SIG-M5 (cell line): Measurements from ENCODE around the gene ABAT.

Experiments
- DNase-seq: peaks from one replicate; lab custom pipeline; 2025; lab: John Stamatoyannopoulos, UW

Gene ABAT

DNA sequence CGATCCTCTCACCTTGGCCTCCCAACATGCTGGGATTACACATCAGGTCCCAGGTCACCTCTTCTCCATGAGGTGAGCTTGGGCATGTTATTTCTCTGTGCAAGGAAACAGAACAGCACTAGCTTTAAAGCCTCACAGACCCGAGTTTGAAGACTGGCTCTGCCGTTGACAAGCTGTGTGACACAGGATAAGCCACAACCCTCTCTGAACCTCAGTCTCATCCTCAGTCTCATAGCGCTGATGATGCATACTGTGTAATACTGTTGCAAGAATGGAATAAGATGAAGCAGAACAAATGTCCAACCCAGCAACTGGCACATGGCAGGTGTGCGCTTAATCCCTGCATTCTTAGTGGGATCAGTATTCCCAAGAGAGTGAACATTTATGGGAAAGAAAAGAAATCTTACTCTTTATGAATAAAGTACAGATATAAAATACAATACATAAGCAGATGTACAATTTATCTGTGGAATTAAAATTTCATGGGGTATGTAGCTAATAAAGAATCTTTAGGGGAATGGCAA lies 43.5 kb downstream of the ABAT start:
- DNase-seq = no peak

DNA sequence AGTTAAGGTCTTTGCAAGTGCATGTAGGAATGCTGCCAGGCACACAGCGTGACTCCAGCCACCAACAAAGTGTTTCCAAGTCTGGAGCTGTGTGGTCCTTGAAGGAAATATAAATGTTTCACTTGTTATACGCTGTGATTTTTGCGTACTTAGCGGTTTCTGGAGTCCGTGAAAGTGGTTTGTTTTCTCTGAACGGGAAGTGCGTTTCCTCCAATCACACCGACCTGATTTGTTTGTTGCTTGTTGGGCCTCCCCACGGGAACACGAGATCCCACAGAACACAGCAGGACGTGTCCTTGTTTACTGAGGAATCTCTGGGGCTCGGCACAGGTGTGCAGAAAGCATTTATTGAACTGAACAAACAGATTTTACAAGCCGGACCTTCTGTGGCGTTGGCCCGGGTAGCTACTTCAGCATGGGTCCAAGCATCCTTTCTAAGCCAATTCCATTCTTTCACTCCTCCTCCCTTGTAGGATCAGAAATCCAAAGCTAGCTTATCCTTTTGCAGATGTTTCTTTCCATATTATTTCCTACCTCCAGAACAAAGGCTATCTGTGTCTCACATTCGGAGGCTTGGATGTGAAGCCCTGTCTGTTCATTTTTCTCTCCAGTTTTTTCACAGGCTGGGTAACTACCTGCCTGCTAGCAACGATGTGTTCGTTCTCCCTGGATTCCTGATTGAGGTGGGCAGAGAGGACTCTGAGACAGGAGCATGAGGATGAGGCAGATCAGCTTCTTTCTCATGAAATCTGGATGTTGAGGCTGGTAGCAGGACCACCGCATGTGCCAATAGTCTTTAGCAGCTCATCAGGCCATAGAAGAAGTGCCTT lies 44.6 kb downstream of the ABAT start:
- DNase-seq = no peak

DNA sequence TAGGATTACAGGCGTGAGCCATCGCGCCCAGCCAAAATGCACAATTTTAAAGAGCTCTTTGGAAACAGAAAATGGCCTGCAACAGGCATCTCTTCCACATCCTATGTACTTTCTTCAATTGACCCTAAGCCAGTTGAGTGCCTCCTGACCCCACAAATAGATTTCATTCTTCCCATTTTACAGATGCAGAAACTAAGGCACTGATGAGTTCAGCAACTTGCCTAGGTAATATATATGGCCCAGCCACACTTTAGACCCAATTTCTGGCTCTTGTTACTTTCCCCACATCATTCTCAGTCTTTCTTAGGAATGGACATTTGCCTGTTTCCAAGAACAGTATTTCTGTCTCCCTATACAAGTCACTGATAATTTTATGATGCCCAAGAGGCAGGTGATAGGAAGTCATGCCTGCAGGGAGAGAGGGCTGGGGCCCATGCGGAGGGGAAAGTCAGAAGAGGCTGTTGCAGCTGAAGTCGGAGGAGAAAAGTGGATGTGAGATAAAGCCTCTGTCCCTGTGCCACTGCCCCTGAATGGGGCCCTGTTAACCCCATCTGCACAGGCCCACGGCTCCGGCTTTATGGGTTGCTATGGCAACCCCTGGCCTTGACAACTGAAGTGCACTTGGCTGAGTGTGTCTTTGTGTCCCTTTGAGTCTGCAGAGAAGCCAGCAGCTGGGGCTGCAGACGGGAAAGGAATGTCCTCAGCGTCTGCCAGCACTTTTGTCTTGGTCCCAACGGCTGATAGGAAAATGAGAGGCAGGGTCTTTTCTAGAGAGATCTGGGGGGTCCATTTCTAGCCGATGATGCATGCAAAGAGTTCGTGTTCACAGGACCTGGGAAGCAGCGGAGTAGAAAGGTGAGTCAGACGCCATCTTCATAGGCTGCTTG lies 45.9 kb downstream of the ABAT start:
- DNase-seq = no peak

DNA sequence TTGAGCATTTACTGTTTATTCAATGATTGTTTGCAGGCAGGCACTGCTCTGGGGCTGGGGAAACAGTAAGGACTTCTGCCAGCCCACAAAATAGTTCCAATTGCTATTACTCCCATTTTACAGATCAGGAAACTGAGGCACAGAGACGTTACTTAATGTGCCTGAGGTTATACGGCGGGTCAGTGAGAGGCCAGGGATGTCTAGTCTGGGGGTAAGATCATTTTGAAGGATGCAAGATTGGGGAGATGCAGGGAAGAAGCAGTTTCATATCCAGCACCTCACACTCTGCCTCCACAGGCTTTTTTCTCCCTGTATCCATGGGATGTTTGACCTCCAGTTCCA lies 46.5 kb downstream of the ABAT start:
- no peak for DNase-seq

DNA sequence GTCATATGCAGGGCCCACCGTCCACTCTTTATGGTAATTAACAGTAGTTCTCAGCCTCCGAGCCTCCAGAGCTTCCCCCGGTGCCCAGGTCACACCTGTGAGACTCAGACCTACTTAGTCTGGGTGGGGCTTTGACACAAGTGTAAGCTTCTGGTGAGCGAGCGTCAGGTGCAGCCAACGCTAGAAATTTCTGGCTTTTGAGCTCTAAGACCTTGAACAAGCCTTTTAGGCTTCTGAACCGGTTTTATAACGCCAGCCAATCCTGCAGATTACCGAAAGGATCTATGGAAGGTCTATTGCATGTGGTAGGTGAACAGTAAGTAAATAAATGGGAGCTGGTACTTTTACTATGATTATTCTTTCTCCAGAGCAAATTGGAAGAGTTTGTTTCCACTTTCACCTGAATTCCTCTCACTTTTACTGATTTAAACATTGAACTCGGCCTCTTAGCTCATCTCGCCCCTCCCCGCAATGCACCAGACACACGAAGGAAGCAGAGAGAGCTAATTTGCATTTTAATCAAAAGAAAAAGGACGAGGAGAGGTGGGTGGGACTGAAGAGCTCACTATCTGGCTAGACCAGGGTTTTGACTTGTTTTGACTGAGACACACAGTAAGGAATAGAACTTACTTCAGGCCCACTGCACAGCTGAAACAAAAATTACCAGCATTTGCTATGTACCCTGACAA lies 47.1 kb downstream of the ABAT start:
- no peak for DNase-seq

DNA sequence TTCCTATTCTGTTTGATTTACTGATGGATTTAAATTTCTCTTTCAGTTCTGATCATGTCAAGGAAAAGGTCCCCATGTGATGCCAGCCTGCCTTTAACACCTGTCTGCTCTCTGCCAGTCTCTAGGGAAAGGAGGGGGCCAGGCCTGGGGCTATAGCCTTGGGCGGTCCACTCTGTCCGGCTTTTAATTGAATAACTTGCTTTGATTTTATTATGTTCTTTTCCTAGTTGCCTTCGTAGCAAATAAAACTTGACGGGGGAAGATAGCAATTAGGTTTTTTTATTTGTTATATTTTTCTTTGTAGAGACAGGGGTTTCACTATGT lies 47.6 kb downstream of the ABAT start:
- no peak for DNase-seq

DNA sequence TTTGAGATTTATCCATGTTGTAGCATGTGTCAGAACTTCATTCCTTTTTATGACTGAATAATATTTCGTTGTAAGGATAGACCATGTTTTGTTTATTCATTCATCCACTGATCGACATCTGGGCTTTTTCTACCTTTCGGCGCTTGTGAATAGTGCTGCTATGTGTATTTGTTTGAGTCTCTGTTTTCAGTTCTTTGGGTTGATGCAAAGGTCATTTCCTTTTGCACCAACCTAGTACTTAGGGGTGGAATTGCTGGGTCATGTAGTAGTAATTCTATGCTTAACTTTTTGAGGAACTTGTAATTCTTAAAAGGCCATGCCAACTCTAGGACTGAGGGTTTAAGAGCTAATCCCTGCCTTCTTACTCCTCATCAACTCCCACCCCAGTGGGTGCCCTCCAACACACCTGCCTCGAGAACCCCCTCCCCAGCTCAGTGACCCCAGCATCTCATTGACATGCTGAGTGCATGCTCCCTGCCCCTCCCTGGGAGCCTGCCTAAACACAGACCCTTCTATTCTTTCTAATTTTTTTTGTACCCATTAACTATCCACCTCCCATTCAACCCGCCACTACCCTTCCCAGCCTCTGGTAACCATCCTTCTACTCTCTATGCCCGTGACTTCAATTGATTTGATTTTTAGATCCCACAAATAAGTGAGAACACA lies 51.2 kb downstream of the ABAT start:
- no peak for DNase-seq

DNA sequence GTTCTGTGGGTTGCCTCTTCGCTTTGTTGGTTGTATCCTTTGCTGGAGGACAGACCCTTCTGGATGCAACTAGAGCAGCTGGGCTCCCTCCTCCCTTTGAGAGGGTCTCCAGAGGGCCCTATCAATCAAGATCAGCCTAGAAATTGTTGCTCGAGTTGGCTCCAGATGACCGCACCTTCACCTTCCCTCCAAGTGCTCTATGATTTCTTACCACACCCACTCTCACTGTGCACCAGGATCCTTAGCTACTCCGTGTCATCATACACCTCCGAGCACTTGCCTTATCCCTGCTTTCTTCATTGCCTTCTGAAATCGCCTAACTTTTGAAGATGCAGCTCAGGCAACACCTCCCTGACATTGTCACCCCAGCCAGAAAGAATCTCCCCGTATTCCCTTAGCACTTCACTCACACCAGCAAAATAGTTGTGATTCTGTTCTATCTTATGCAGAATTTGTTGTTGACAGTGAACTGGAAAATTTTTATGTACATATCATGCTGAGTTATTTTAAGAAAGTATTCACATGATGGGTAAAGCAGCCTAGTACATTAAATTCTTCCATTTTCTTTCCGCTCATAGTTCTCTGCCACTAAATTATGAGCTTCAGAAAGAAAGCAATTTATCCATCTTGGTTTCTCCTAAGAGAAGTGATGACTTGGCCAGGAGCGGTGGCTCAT lies 52.9 kb downstream of the ABAT start:
- no peak for DNase-seq

DNA sequence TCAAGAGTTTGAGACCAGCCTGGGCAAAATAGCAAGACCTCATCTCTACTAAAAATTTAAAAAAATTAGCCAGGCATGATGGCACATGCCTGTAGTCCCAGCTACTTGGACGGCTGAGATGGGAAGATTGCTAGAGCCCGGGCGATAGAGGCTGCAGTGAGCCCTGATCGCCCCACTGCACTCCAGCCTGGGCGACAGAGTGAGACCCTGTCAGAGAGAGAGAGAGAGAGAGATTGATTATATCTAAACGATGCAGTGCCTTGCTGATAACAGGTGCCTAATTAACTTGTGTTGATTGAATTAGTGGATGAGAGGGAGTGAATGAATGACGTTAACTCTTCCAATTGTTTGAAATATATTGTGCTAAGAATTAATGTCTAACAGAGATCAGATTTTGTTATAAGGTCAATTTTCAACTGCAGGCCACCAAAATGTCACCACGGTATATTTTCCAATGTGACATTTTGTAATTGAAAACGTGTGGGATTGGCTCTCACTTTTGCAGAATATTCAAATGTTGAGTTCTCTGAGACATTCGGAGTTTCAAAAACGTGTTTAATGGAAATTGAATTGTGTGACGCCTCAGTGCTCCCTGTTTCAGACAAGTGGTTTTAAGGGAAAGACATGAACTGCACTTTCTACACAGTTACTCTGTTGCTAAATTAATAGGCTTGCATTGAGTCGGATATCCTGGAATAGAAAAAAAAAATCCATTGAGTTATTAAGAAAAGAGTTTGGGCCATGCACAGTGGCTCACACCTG lies 53.6 kb downstream of the ABAT start:
- DNase-seq = no peak

DNA sequence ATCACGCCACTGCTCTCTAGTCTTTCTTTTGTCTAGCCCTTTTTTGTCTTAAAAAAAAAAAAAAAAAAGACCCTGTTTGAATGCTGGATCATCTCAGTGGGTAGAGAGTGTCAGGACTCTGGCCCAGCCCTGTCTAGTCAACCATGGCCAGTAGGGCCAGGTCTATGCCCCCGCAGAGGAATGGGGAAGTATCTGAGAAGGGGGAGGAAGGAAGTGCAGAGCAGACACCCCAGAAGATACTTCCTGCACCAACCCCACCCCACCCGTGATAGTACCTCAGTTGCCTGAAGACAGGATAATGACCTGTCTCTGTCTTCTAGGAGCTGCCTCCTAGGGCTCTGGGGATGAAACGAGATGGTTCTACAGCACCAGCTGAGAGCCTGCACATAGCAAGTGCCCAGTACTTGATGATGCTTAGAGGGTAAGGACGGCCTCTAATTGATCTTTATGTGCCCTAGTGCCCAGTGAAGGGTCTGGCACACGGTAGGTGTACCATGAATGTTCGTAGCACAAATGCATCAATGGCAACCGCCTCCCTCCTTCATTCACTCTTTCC lies 55.4 kb downstream of the ABAT start:
- no peak for DNase-seq

DNA sequence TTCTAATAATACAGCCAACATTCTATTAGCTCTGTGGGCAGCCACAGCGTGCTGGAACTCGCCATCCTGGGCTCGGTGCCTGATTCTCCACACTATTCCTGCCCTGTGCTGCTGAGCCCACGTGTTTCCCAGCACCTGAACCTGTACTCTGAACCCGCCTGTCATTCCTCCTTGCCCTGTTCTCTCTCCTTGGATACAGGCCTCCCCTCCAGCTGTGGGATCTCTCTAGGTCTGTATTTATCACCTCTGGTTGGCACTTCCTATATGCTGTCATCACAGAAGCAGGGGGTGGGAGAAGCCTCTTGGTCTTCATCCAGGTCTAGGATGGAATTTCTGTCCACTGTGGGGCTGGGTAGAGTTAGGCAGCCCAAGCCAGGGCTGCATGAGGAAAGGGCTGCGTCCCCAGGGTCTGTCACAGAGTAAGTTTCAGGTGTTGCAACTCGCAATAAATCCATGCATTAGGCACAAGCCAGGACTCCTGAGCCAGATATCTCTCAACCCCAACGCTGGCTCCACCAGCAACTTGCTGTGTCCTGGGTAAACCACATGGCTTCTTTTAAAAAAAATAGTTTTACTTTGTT lies 56.0 kb downstream of the ABAT start:
- DNase-seq = no peak

DNA sequence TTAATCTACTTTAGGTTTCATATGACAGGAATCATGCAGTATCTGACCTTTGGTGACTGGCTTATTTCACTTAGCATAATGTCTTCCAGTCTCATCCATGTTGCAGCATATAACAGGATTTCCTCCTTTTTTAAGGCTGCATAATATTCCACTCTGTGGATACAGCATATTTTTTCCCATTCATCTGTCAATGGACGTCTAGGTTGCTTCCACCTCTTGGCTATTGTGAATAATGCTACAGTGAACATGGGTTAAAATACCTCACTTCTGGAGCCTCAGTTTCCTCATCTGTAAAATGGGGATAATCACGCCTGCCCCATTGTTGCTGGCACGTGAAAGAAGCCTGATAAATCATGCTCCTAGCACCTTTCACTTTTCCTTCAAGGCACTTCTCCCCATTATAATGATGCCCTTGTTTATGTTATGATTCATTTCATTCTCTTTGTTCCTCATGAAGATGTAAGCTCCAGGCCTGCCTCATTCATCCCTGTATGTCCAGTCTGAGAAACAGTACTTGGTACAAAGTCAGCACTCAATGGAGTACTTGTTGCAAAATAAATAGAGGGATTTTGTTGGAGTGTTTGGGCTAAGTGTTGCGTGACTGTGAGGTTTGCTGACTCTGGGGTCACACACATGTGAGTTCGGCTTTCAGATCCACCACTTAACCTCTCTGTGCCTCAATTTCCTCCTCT lies 59.6 kb downstream of the ABAT start:
- DNase-seq = no peak

DNA sequence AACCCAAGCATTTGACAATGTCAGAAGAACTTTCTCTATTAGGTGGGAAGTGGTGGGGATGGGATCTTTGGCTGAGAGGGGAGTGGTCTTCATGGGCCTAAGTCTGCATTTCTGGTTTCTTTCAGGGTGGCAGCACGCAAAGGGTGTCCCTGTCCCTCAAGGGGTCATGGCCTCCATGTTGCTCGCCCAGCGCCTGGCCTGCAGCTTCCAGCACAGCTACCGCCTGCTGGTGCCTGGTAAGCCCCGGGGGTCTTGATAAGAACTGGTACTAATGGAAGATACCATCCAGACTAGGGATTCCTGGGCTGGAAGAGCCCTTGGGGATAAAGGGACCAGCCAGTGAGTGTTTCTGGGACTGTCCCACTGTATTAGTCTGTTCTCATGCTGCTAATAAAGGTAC lies 61.2 kb downstream of the ABAT start:
- DNase-seq = no peak

DNA sequence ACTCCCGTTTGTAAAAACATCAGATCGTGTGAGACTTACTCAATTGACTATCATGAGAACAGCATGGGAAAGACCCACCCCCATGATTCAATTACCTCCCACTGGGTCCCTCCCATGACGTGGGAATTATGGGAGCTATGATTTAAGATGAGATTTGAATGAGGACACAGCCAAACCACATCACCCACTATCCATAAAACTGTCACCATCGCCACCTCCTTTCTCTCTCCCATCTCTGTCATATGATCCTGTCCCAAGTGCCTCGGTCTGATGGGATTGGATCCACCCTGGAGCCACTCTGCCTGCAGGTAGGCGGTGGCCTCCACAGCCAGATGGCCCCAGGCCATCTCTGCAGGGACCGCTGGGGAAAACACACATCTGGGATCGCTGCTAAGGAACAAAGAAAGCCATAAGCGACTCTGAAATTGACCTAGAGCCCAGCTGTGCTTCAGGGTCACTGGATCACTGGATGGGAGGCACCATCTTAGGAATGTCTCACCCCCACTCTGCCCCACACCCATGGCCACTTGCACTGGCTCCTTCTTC lies 61.8 kb downstream of the ABAT start:
- DNase-seq = no peak

DNA sequence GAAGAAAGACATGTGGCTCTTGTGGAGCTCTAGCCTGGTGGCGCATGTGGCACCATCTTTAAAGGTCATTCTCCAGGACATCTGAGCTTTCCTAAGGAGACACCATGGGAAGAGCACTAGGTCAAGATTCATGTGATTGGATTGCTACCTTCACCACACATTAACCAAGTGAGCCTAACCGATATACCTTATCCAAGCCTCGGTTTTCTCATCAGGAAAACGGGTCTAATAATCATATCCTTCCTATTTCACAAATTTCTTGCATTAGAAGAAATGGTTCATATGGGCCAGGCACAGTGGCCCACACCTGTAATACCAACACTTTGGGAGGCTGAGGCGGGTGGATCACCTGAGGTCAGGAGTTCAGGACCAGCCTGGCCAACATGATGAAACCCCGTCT lies 64.7 kb downstream of the ABAT start:
- DNase-seq = no peak

DNA sequence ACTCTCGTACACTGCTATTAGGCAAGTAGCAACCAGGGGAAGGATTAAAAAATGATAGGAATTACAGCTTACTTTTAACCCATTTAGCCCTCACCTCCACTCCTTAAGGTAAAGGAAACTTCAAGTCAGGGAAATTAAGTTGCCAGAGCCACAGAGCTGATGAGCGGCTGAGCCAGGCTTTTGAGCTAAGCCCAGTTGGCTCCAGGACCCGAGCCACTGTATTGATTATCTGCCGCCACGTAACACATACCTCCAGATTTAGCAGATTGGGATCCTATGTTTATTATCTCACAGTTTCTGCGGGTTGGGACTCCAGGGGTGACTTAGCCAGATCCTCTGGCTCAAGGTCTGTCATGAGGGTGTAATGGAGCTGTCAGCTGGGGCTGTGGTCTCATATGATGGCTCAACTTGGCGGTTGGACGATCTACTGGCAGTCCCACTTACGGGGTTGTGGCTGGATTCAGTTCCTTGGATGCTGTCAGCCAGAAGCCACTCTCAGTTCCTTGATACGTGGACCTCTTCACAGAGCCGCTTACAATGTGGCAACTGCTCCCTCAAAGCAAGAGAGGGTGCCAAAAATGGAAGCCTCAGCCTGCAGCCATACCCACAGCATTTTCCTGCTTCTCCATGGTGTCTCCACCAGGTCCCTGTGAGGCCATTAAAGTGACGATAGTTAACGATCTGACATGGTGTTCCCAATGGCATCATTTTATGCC lies 65.7 kb downstream of the ABAT start:
- no peak for DNase-seq

DNA sequence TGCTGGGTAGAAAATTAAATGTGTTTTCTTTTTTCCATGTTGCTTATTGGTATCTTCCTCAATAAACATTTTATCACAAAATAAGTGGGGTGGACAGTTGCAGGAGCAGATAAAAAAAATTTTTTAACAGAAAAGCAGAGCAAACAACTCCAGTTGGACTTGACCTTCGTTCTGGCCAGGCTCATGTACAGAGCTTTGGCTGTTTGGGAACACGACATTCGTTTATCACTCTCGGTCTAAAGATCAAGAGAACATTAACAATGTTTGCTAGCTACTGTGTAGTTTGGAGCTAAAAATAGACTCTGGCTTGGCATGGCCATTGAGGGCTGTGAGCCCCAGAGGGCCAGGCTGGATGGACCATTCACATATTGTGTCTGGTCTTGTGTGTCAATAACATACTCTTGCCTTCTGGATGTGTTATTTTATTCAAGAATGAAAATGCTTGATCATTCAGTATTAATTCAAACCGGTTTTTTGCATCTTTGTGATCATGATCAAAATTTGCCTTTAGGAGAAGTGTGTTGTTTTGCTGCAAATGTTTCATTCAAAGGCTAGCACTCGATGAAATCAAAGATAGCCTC lies 66.4 kb downstream of the ABAT start:
- no peak for DNase-seq

DNA sequence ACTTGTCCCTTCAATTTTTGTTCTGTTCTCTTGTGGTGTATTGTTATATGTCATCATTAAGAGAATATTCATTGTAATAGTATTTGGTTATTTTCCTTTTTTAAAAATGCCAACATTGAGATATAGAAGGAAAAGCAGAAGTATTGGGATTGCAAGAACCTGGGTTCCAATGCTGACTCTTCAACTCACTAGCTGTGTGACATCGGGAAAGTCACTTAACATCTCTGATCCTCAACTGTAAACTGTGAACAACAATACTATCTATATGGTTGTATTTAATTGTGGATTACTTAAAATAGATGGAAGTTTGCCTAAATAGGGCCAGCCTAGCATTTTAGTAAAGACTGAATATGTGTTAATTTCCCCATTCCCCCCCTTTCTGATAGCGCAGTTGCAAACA lies 67.2 kb downstream of the ABAT start:
- DNase-seq = no peak
